H1 (cell line): ENCODE data around the gene GMFB. TPM values are rescaled to one million over a fixed set of nuclear protein-coding genes. Genes with fewer than 3 reads are reported as not detected.

ENCODE experiments used
- ASH2L ChIP-seq: fragments of 200-600, 300-600 bp; sonication (generic); IDR thresholded peaks from one replicate; pipeline ENCODE4 v1.7.1; 2017; ENCODE audit warnings: low read length
- EP300 ChIP-seq, 2 experiments: IDR thresholded peaks; 1 replicate in 1 of 2; 2 replicates in 1 of 2; pipeline ENCODE4 v1.6.1; 2011 to 2012; ENCODE audit warnings: low read depth in 2 of 2, low read length in 2 of 2, mild to moderate bottlenecking in 2 of 2, borderline replicate concordance in 1 of 2, inconsistent platforms in 1 of 2, moderate library complexity in 1 of 2
- POLR2AphosphoS5 ChIP-seq: IDR thresholded peaks from 2 replicates; pipeline ENCODE4 v1.6.1; 2011; ENCODE audit warnings: low read depth, low read length
- polyA plus RNA-seq, 7 experiments: library from polyadenylated mRNA; depleted of rRNA in 3 of 7; stranded (reverse) in 5 of 7; unstranded in 2 of 7; fragments of >200 nt in 5 of 7; fragments of 200-250 nt in 2 of 7; gene quantifications; 1 replicate in 5 of 7; 2 replicates in 1 of 7; 4 replicates in 1 of 7; pipeline versions ENCODE4 v1.2.1 to v1.2.3, GENCODE V29; 2011 to 2013; ENCODE audit warnings: missing spikeins in 2 of 7, mixed read lengths in 2 of 7
- total RNA-seq: library from RNA; stranded (reverse); fragmentation: NEBNext Ultra II Directional; extraction: Animal tissue kit (Norgen Biotek cat#: 25700); gene quantifications from 2 replicates; pipeline ENCODE4 v1.2.1, GENCODE V29; 2021
- TF ChIP-seq, protein P1 (sequence below): fragments of 300-600 bp; sonication (generic); IDR thresholded peaks from 2 replicates; pipeline ENCODE4 v1.7.1; 2012; ENCODE audit warnings: low read length, moderate library complexity, mild to moderate bottlenecking, inconsistent platforms; ENCODE audit not compliant: insufficient replicate concordance

GMFB gene
- total and polyA plus RNA-seq, 2 of the 8 experiments (the other 6 are each of a cell fraction or from before 2014, with no cell fraction given) = 17.9 to 77.3 TPM

GRCh38 chr14:54443981-54444380, 44.8 kb downstream of the GMFB start (continued):
- TF ChIP-seq, protein P1, sequence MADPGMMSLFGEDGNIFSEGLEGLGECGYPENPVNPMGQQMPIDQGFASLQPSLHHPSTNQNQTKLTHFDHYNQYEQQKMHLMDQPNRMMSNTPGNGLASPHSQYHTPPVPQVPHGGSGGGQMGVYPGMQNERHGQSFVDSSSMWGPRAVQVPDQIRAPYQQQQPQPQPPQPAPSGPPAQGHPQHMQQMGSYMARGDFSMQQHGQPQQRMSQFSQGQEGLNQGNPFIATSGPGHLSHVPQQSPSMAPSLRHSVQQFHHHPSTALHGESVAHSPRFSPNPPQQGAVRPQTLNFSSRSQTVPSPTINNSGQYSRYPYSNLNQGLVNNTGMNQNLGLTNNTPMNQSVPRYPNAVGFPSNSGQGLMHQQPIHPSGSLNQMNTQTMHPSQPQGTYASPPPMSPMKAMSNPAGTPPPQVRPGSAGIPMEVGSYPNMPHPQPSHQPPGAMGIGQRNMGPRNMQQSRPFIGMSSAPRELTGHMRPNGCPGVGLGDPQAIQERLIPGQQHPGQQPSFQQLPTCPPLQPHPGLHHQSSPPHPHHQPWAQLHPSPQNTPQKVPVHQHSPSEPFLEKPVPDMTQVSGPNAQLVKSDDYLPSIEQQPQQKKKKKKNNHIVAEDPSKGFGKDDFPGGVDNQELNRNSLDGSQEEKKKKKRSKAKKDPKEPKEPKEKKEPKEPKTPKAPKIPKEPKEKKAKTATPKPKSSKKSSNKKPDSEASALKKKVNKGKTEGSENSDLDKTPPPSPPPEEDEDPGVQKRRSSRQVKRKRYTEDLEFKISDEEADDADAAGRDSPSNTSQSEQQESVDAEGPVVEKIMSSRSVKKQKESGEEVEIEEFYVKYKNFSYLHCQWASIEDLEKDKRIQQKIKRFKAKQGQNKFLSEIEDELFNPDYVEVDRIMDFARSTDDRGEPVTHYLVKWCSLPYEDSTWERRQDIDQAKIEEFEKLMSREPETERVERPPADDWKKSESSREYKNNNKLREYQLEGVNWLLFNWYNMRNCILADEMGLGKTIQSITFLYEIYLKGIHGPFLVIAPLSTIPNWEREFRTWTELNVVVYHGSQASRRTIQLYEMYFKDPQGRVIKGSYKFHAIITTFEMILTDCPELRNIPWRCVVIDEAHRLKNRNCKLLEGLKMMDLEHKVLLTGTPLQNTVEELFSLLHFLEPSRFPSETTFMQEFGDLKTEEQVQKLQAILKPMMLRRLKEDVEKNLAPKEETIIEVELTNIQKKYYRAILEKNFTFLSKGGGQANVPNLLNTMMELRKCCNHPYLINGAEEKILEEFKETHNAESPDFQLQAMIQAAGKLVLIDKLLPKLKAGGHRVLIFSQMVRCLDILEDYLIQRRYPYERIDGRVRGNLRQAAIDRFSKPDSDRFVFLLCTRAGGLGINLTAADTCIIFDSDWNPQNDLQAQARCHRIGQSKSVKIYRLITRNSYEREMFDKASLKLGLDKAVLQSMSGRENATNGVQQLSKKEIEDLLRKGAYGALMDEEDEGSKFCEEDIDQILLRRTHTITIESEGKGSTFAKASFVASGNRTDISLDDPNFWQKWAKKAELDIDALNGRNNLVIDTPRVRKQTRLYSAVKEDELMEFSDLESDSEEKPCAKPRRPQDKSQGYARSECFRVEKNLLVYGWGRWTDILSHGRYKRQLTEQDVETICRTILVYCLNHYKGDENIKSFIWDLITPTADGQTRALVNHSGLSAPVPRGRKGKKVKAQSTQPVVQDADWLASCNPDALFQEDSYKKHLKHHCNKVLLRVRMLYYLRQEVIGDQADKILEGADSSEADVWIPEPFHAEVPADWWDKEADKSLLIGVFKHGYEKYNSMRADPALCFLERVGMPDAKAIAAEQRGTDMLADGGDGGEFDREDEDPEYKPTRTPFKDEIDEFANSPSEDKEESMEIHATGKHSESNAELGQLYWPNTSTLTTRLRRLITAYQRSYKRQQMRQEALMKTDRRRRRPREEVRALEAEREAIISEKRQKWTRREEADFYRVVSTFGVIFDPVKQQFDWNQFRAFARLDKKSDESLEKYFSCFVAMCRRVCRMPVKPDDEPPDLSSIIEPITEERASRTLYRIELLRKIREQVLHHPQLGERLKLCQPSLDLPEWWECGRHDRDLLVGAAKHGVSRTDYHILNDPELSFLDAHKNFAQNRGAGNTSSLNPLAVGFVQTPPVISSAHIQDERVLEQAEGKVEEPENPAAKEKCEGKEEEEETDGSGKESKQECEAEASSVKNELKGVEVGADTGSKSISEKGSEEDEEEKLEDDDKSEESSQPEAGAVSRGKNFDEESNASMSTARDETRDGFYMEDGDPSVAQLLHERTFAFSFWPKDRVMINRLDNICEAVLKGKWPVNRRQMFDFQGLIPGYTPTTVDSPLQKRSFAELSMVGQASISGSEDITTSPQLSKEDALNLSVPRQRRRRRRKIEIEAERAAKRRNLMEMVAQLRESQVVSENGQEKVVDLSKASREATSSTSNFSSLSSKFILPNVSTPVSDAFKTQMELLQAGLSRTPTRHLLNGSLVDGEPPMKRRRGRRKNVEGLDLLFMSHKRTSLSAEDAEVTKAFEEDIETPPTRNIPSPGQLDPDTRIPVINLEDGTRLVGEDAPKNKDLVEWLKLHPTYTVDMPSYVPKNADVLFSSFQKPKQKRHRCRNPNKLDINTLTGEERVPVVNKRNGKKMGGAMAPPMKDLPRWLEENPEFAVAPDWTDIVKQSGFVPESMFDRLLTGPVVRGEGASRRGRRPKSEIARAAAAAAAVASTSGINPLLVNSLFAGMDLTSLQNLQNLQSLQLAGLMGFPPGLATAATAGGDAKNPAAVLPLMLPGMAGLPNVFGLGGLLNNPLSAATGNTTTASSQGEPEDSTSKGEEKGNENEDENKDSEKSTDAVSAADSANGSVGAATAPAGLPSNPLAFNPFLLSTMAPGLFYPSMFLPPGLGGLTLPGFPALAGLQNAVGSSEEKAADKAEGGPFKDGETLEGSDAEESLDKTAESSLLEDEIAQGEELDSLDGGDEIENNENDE = no peak
- no peak for TF ChIP-seq POLR2AphosphoS5
- TF ChIP-seq EP300 (IDR thresholded peaks at IDR 0.05; ENCODE audit: borderline replicate concordance in 1 of 2, low read depth in 2 of 2, low read length in 2 of 2) = no peak
- TF ChIP-seq ASH2L = no peak
